OCI-LY7 (cell line): ENCODE measurements around the gene SPTBN4. TPM values are rescaled to one million over a fixed set of nuclear protein-coding genes. Genes with fewer than 3 reads are reported as not detected.

Experiments
- BruUV-seq: library from RNA; stranded (reverse); fragments of 400-500 nt; replicated peaks from 2 replicates; lab custom pipeline; 2021; lab: Mats Ljungman, UMichigan
- CTCF ChIA-PET: fragments of 300-600 bp; sonication (Branson Sonifier 250); formaldehyde crosslinking; loops from one replicate; lab custom pipeline; 2022; ENCODE audit warnings: antibody characterized with exemption; ENCODE audit not compliant: unreplicated experiment; lab: Charles Lee
- POLR2A ChIA-PET: fragments of 300-600 bp; sonication (Branson Sonifier 250); formaldehyde crosslinking; loops from one replicate; lab custom pipeline; 2022; ENCODE audit warnings: antibody characterized with exemption; lab: Charles Lee
- DNase-seq: peaks from one replicate; pipeline ENCODE4 v3.0.0-alpha.2; 2015; ENCODE audit warnings: low spot score
- H2AFZ ChIP-seq: fragments of 200-600 bp; sonication (generic), shearing (Covaris generic); 2 replicates; pipeline ENCODE4 v1.6.1; 2014; ENCODE audit warnings: mild to moderate bottlenecking, antibody characterized with exemption, low read length, moderate library complexity
- H3K27ac ChIP-seq: fragments of 200-600 bp; sonication (generic); 2 replicates; pipeline ENCODE4 v1.5.1; 2014; ENCODE audit warnings: mixed run types, low read depth, mild to moderate bottlenecking, moderate library complexity, low read length, inconsistent platforms; ENCODE audit not compliant: poor library complexity, severe bottlenecking
- H3K36me3 ChIP-seq: fragments of 200-600 bp; sonication (generic); 2 replicates; pipeline ENCODE4 v1.6.1; 2014; ENCODE audit warnings: mild to moderate bottlenecking, antibody characterized with exemption, low read length, moderate library complexity, mixed read lengths; ENCODE audit not compliant: insufficient read depth
- H3K4me1 ChIP-seq: fragments of 200-600 bp; sonication (generic); 2 replicates; pipeline ENCODE4 v1.5.1; 2014; ENCODE audit warnings: mild to moderate bottlenecking, low read length; ENCODE audit not compliant: insufficient read depth, poor library complexity, severe bottlenecking
- H3K4me2 ChIP-seq: fragments of 200-600 bp; sonication (generic); 2 replicates; pipeline ENCODE4 v1.6.1; 2014; ENCODE audit warnings: mild to moderate bottlenecking, low read length
- H3K4me3 ChIP-seq: fragments of 200-600 bp; sonication (generic); 2 replicates; pipeline ENCODE4 v1.5.1; 2014; ENCODE audit warnings: mild to moderate bottlenecking, low read depth, low read length; ENCODE audit not compliant: poor library complexity, severe bottlenecking
- H3K79me2 ChIP-seq: fragments of 200-600 bp; sonication (generic); 2 replicates; pipeline ENCODE4 v1.6.1; 2016; ENCODE audit warnings: low read depth, mild to moderate bottlenecking, low read length, moderate library complexity, mixed read lengths; ENCODE audit not compliant: insufficient read depth
- H3K9me2 ChIP-seq: fragments of 200-600 bp; sonication (generic); 2 replicates; pipeline ENCODE4 v1.6.1; 2016; ENCODE audit warnings: mild to moderate bottlenecking, low read length, mixed read lengths; ENCODE audit not compliant: insufficient read depth
- H3K9me3 ChIP-seq: fragments of 200-600 bp; sonication (generic); 2 replicates; pipeline ENCODE4 v1.6.1; 2014; ENCODE audit warnings: mild to moderate bottlenecking, mixed run types, low read length, mixed read lengths
- H4K20me1 ChIP-seq: fragments of 200-600 bp; sonication (generic); 2 replicates; pipeline ENCODE4 v1.6.1; 2014; ENCODE audit warnings: mild to moderate bottlenecking, antibody characterized with exemption, low read length, moderate library complexity, mixed read lengths; ENCODE audit not compliant: insufficient read depth
- CTCF ChIP-seq: fragments of 200-600 bp; sonication (generic); conservative IDR thresholded peaks from 2 replicates; pipeline ENCODE4 v1.5.1; 2014; ENCODE audit warnings: mild to moderate bottlenecking, antibody characterized with exemption, low read length, moderate library complexity, mixed read lengths
- EZH2phosphoT487 ChIP-seq: fragments of 200-600 bp; sonication (generic); IDR thresholded peaks from 2 replicates; pipeline ENCODE4 v1.6.1; 2018; ENCODE audit warnings: low read depth, borderline replicate concordance, mild to moderate bottlenecking, mixed run types, antibody characterized with exemption, low read length, moderate library complexity, mixed read lengths
- intact Hi-C: fragments of 100-400 bp; cut with micrococcal nuclease; formaldehyde crosslinking; loops from one replicate; pipeline ENCODE4 v1.10.0; 2022; ENCODE audit not compliant: unreplicated experiment
- total RNA-seq, 2 experiments: library from RNA; depleted of rRNA in 1 of 2; stranded (reverse); fragments of >200 nt in 1 of 2; shearing (Covaris generic) in 1 of 2; gene quantifications; 2 replicates each; pipeline ENCODE4 v1.2.3, GENCODE V29; 2014 to 2022

SPTBN4 gene
- total RNA-seq, 2 experiments from 2014 or later = 4.1 to 6.3 TPM

GRCh38 chr19:40604171-40604646 is 137.4 kb downstream of the SPTBN4 start:
- no peaks in the 10 kb centered on the region for H4K20me1 ChIP-seq
- BruUV-seq = no TSS peak
- DNase-seq = no peak
- POLR2A ChIA-PET = interaction anchor here (0.5 to 0.9 kb wide), 4 partner anchors 9 to 293 kb away, joined by 3 to 5 read pairs (median 4); no protein-coding TSS in a partner anchor
- no peaks in the 10 kb centered on the region for H3K9me3 ChIP-seq
- TF ChIP-seq CTCF (no peak), EZH2phosphoT487 (no peak)
- intact Hi-C loops = loop anchor here (2.0 to 10.0 kb wide), 3 partner anchors 171 to 319 kb away; partner anchors contain the start of genes AKT2, C19orf47, MIA and PLD3
- no peaks in the 10 kb centered on the region for H3K36me3 ChIP-seq
- CTCF ChIA-PET = interaction anchor here (1.0 to 1.8 kb wide), 2 partner anchors 10 to 31 kb away, joined by 3 to 5 read pairs; no protein-coding TSS in a partner anchor
- no peak overlapping the region; the same call in 1 of the 2 replicates for H2AFZ ChIP-seq
- no peak overlapping the region for H3K27ac ChIP-seq
- H3K4me3 ChIP-seq = peak overlapping the region; percentile 66
- H3K4me1 ChIP-seq = peaks cover 62% of the 10 kb centered on the region
- H3K9me2 ChIP-seq = no peaks in the 10 kb centered on the region
- H3K4me2 ChIP-seq = peak overlapping the region; percentile 97
- no peaks in the 10 kb centered on the region for H3K79me2 ChIP-seq

- no peaks in the 10 kb centered on the region for H3K9me3 ChIP-seq
- no peaks in the 10 kb centered on the region for H4K20me1 ChIP-seq
- CTCF ChIA-PET = interaction anchor here (1.0 kb wide), 1 partner anchor 31 kb away, joined by 3 read pairs; no protein-coding TSS in a partner anchor
- peak overlapping the region; percentile 62 for H2AFZ ChIP-seq
- H3K4me3 ChIP-seq = peak overlapping the region; percentile 66
- no TSS peak for BruUV-seq
- H3K79me2 ChIP-seq = no peaks in the 10 kb centered on the region
- no peaks in the 10 kb centered on the region for H3K36me3 ChIP-seq
- DNase-seq = peak; percentile 39
- intact Hi-C loops = loop anchor here (1.0 to 10.0 kb wide), 4 partner anchors 30 to 320 kb away; partner anchors contain the start of genes AKT2, C19orf47, MIA and PLD3
- H3K4me1 ChIP-seq = peaks cover 58% of the 10 kb centered on the region
- H3K4me2 ChIP-seq = peak overlapping the region; percentile 97
- POLR2A ChIA-PET = interaction anchor here (0.6 kb wide), 1 partner anchor 292 kb away, joined by 5 read pairs; no protein-coding TSS in a partner anchor
- H3K9me2 ChIP-seq = no peaks in the 10 kb centered on the region
- peak overlapping the region; percentile 79 for H3K27ac ChIP-seq
- TF ChIP-seq EZH2phosphoT487 (no peak), CTCF (no peak)
Measured at GRCh38 chr19:40604647-40605215, 137.9 kb downstream of the SPTBN4 start.
